ENCODE measurements around the gene DTL. TPM values are rescaled to one million over a fixed set of nuclear protein-coding genes. Genes with fewer than 3 reads are reported as not detected.
"Not testable (repeated sequence)": the region's sequence is repeated elsewhere in the genome, so short reads cannot be mapped to it uniquely, and the experiment has no call there.

DTL gene
- 10 to 100 TPM; 49.7 to 54.7 TPM for total RNA-seq

- Mint-ChIP-seq H3K4me3 (peak within 1 kb of the TSS; percentile 90), H3K27me3 (no peaks in the 10 kb centered on the region), H3K27ac (peak within 1 kb of the TSS; percentile 93), H3K4me1 (peaks cover 52% of the 10 kb centered on the region), H3K36me3 (peaks cover 35% of the 10 kb centered on the region), H3K9me3 (no peaks in the 10 kb centered on the region)
- POLR2A ChIA-PET, result interaction anchor here (0.6 to 3.2 kb wide), 23 partner anchors 8 to 669 kb away, joined by 3 to 20 read pairs (median 5); partner anchors contain the start of genes ATF3, NEK2, NENF and PPP2R5A
- DNase-seq (peak; percentile 97), ATAC-seq (ENCODE audit: low read depth) (peak; percentile 92)
These were observed at the start of gene DTL, which contains the start of gene INTS7 for GRCh38 chr1:212035123-212035834. DTL (plus strand) TSS chr1:212035748; CDS start chr1:212035891, 143 bp downstream. INTS7 (minus strand) TSS chr1:212035557; CDS start chr1:212035437, 120 bp downstream.

GRCh38 chr1:211986628-211987254 lies 48.8 kb upstream of the DTL start:
- peaks cover 4% of the 10 kb centered on the region for H3K4me1 Mint-ChIP-seq
- no peaks in the 10 kb centered on the region for H3K9me3 Mint-ChIP-seq
- H3K27ac Mint-ChIP-seq, result no peak overlapping the region
- ATAC-seq (ENCODE audit: low read depth) (no peak), DNase-seq (no peak)
- H3K4me3 Mint-ChIP-seq, result no peak overlapping the region
- POLR2A ChIA-PET, result no interaction called here
- H3K27me3 Mint-ChIP-seq, result no peaks in the 10 kb centered on the region
- peaks cover 22% of the 10 kb centered on the region for H3K36me3 Mint-ChIP-seq

- POLR2A ChIA-PET, result no interaction called here
- H3K27me3 Mint-ChIP-seq, result no peaks in the 10 kb centered on the region
- H3K27ac Mint-ChIP-seq, result no peak overlapping the region
- peaks cover 16% of the 10 kb centered on the region for H3K36me3 Mint-ChIP-seq
- no peak for DNase-seq
- no peaks in the 10 kb centered on the region for H3K9me3 Mint-ChIP-seq
- no peak overlapping the region for H3K4me3 Mint-ChIP-seq
- H3K4me1 Mint-ChIP-seq, result peaks cover 4% of the 10 kb centered on the region
- ATAC-seq (ENCODE audit: low read depth), result no peak
These were observed 43.9 kb upstream of the DTL start for GRCh38 chr1:211991695-211992094.

- peaks cover 30% of the 10 kb centered on the region for H3K36me3 Mint-ChIP-seq
- H3K9me3 Mint-ChIP-seq, H3K27ac Mint-ChIP-seq: not testable (repeated sequence)
These were observed 38.1 kb upstream of the DTL start for GRCh38 chr1:211997426-211997825.

GRCh38 chr1:212002536-212002935 lies 33.0 kb upstream of the DTL start:
- Mint-ChIP-seq H3K27ac (no peak overlapping the region), H3K4me3 (no peak overlapping the region), H3K36me3 (peaks cover 39% of the 10 kb centered on the region), H3K4me1 (peaks cover 2% of the 10 kb centered on the region), H3K9me3 (no peaks in the 10 kb centered on the region), H3K27me3 (no peaks in the 10 kb centered on the region)
- no peak for ATAC-seq (ENCODE audit: low read depth)
- DNase-seq, result no peak
- POLR2A ChIA-PET, result no interaction called here

More at GRCh38 chr1:211997426-211997825, 38.1 kb upstream of the DTL start:
- H3K4me3 Mint-ChIP-seq; H3K4me1 Mint-ChIP-seq; H3K27me3 Mint-ChIP-seq; ATAC-seq (ENCODE audit: low read depth); DNase-seq; POLR2A ChIA-PET: not testable (repeated sequence)

- H3K27ac Mint-ChIP-seq, result no peak overlapping the region
- no peak overlapping the region for H3K4me3 Mint-ChIP-seq
- no peak for DNase-seq
- ATAC-seq (ENCODE audit: low read depth), result no peak
- POLR2A ChIA-PET, result no interaction called here
- H3K9me3 Mint-ChIP-seq, result no peaks in the 10 kb centered on the region
- no peaks in the 10 kb centered on the region for H3K27me3 Mint-ChIP-seq
- H3K4me1 Mint-ChIP-seq, result peaks cover 2% of the 10 kb centered on the region
- peaks cover 40% of the 10 kb centered on the region for H3K36me3 Mint-ChIP-seq
These were observed 30.5 kb upstream of the DTL start for GRCh38 chr1:212004895-212005608.

- no peak for ATAC-seq (ENCODE audit: low read depth)
- POLR2A ChIA-PET, result no interaction called here
- Mint-ChIP-seq H3K4me1 (peaks cover 2% of the 10 kb centered on the region), H3K27me3 (no peaks in the 10 kb centered on the region), H3K27ac (no peak overlapping the region), H3K36me3 (peaks cover 31% of the 10 kb centered on the region), H3K9me3 (no peaks in the 10 kb centered on the region), H3K4me3 (no peak overlapping the region)
- DNase-seq, result no peak
These were observed 28.4 kb upstream of the DTL start for GRCh38 chr1:212007178-212007577.

- no peak overlapping the region for H3K4me3 Mint-ChIP-seq
- DNase-seq, result no peak
- H3K4me1 Mint-ChIP-seq, result peaks cover 2% of the 10 kb centered on the region
- no peaks in the 10 kb centered on the region for H3K27me3 Mint-ChIP-seq
- peaks cover 30% of the 10 kb centered on the region for H3K36me3 Mint-ChIP-seq
- H3K27ac Mint-ChIP-seq, result no peak overlapping the region
- POLR2A ChIA-PET, result no interaction called here
- no peaks in the 10 kb centered on the region for H3K9me3 Mint-ChIP-seq
- ATAC-seq (ENCODE audit: low read depth), result no peak
These were observed 27.7 kb upstream of the DTL start for GRCh38 chr1:212007886-212008285.

GRCh38 chr1:212009561-212009960 lies 26.0 kb upstream of the DTL start:
- Mint-ChIP-seq H3K4me1 (peaks cover 2% of the 10 kb centered on the region), H3K36me3 (peaks cover 23% of the 10 kb centered on the region), H3K9me3 (no peaks in the 10 kb centered on the region), H3K27me3 (no peaks in the 10 kb centered on the region), H3K27ac (no peak overlapping the region), H3K4me3 (no peak overlapping the region)
- POLR2A ChIA-PET, result no interaction called here
- ATAC-seq (ENCODE audit: low read depth), result no peak
- no peak for DNase-seq

GRCh38 chr1:212010004-212010403 lies 25.5 kb upstream of the DTL start:
- peaks cover 2% of the 10 kb centered on the region for H3K4me1 Mint-ChIP-seq
- no peaks in the 10 kb centered on the region for H3K27me3 Mint-ChIP-seq
- no peaks in the 10 kb centered on the region for H3K9me3 Mint-ChIP-seq
- DNase-seq (no peak), ATAC-seq (ENCODE audit: low read depth) (no peak)
- peaks cover 20% of the 10 kb centered on the region for H3K36me3 Mint-ChIP-seq
- no peak overlapping the region for H3K27ac Mint-ChIP-seq
- H3K4me3 Mint-ChIP-seq, result no peak overlapping the region
- POLR2A ChIA-PET, result no interaction called here

- Mint-ChIP-seq H3K4me3 (no peak overlapping the region), H3K4me1 (peaks cover 2% of the 10 kb centered on the region), H3K27ac (no peak overlapping the region), H3K9me3 (no peaks in the 10 kb centered on the region), H3K27me3 (no peaks in the 10 kb centered on the region), H3K36me3 (peaks cover 20% of the 10 kb centered on the region)
- ATAC-seq (ENCODE audit: low read depth) (peak; percentile 90), DNase-seq (peak; percentile 48)
- POLR2A ChIA-PET, result interaction anchor here (1.6 kb wide), 1 partner anchor 23 kb away, joined by 5 read pairs; the partner anchor contains the start of genes DTL and INTS7
These were observed 23.4 kb upstream of the DTL start for GRCh38 chr1:212012034-212012740.

GRCh38 chr1:212013672-212014071 lies 21.9 kb upstream of the DTL start:
- ATAC-seq (ENCODE audit: low read depth), result no peak
- Mint-ChIP-seq H3K27ac (no peak overlapping the region), H3K4me3 (no peak overlapping the region), H3K36me3 (peaks cover 17% of the 10 kb centered on the region), H3K9me3 (no peaks in the 10 kb centered on the region), H3K27me3 (no peaks in the 10 kb centered on the region), H3K4me1 (peaks cover 2% of the 10 kb centered on the region)
- POLR2A ChIA-PET, result interaction anchor here (0.5 to 1.6 kb wide), 3 partner anchors 22 to 107 kb away, joined by 3 to 5 read pairs (median 4); partner anchors contain the start of genes DTL and INTS7
- DNase-seq, result no peak

- H3K36me3 Mint-ChIP-seq, result peaks cover 25% of the 10 kb centered on the region
- H3K27ac Mint-ChIP-seq, result no peak overlapping the region
- H3K4me1 Mint-ChIP-seq, result peaks cover 5% of the 10 kb centered on the region
- DNase-seq, result no peak
- POLR2A ChIA-PET, result no interaction called here
- H3K9me3 Mint-ChIP-seq, result peaks cover 6% of the 10 kb centered on the region
- H3K4me3 Mint-ChIP-seq, result no peak overlapping the region
- H3K27me3 Mint-ChIP-seq, result no peaks in the 10 kb centered on the region
- ATAC-seq (ENCODE audit: low read depth), result no peak
These were observed 14.6 kb upstream of the DTL start for GRCh38 chr1:212020975-212021374.
